ENCODE data around the gene ADARB1.

The ADARB1 gene

DNA sequence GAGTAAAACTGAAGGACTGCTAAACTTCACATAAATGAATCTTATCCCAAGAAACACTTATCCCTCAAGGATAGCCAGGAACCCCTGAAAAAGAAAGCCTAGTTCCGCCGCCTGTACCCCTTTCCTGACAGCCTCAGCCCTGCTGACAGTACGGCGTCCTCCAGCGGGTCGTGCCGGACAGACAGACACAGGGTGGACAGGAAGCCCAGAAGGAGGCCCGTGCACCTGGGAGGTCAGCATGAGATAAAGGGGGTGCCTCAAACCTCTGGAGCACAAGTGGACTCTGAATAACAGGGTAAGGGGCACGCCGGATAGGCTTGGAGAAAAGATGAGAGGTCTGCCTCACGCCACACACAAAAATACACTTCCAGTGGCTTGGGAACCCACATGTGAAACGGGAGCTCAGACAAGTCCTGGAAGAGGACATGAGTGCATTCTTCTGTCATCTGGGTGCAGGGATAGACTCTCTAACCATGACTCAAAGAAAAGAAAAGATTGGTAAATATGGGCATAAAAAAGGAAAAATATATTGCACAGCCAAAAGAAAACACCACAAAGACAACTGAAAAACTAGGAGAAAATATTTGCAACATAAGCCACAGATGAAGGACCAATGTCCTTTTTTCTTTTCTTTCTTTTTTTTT, 17.3 kb upstream of the ADARB1 start:
- no peak for DNase-seq

GRCh38 chr21:45057886-45058285, 16.5 kb upstream of the ADARB1 start:
- no peak for DNase-seq

GRCh38 chr21:45059121-45059520, 15.3 kb upstream of the ADARB1 start:
- no peak for DNase-seq

DNA sequence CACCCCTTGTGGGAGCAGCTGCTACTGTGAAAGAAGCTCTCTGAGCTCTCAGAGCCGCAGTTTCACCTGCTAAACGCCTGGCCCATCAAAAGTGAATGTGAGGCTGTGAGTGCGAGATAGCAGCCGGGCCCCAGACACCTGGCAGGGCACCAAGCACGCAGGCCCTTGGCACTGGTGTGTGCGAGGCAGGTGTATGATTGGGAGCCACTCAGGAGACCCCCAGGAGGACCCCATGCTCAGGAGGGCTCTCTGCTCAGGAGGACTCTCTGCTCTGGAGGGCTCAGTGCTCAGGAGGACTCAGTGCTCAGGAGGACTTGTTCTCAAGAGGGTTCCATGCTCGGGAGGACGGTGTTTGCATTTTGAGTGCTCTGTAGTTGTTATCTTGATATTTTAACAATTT, 14.3 kb upstream of the ADARB1 start:
- no peak for DNase-seq

DNA sequence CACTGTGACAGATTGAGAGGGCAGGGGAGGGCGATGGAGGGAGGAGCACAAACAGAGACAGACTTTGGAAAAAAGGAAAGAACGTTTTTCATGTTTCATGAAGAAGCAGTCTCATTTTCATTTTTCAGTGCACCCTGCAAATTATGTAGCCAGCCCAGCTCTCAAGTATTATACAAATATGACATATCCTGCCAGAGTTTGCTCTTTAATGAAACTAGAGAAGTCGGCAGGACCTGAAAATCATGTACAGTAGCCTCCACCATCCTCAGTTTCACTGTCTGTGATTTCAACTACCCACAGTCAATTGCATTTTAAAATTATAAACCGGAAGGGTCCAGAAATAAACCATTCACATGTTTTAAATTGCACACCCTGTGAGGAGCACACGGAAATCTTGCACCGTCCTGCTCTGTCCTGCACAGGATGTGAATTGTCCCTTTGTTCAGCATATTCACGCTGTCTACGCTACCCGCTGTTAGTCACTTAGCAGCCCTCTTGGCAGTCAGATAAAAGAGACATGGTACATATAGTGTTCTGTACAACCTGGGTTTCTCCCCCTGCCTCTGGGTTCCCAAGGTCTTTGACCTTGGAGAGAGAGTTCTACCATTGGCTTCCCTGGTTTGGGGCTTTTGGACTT, 13.6 kb upstream of the ADARB1 start:
- DNase-seq, result no peak

DNA sequence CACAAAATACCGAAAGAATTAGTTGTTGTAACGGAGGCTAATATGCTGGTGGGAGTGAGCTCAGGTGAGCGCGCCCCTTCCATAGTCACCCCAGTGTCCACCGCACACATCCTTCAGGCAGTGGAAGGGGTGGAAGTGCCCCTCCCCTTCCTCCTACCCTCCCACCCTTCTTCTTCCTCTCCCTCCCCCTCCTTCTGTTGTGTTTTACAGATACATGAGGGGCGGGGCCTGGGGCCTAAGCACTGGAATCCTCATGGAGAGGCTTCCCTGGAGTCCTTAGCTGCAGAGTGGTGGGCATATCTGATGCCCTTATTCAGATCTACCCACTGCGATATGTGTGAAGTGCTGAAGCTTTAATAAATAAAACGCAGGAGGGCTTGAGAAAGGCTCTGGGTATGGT, 10.3 kb upstream of the ADARB1 start:
- no peak for DNase-seq

- DNase-seq, result no peak
These were observed 9.6 kb upstream of the ADARB1 start for GRCh38 chr21:45064618-45065399.

DNA sequence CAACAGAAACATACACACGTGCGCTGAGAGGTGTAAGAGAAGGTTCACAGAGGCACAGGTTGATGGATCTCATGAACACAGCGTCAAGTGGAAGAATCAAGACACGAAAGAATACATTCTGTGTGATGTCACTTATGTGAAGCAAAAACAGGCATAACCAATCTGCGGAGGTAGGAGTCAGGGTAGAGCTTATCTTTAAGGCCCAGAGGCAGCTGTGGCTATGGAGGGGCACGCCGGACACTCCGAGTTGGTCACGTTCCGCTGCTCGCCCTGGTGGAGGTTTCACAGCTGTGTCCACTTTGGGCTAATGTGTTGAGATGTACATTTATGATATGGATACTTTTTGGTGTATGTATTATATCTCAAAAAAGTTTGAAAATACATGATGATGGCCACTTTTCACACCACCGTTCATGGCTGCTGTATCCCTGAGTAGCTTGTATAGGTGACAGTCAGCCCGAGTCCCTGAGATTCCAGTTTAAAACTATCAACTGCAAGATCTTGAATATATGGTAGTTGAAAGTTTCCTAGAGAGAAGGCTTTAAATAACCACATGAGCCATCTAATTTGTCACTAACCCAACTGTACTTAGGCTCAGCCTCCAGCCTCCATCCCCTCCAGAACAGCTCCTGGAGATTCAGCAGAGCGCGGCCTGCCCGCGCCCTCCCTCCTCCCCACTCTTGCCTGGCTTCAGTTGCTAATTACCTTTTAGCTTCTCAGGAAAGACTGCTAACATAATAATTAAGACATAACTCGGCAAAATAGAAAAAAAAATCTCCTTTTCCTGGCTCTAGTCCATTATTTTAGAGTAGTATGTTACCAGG, 6.7 kb upstream of the ADARB1 start:
- DNase-seq, result no peak

- DNase-seq, result no peak
These were observed 5.3 kb upstream of the ADARB1 start for GRCh38 chr21:45069085-45069484.

- no peak for DNase-seq
These were observed 4.7 kb upstream of the ADARB1 start for GRCh38 chr21:45069711-45070110.

DNA sequence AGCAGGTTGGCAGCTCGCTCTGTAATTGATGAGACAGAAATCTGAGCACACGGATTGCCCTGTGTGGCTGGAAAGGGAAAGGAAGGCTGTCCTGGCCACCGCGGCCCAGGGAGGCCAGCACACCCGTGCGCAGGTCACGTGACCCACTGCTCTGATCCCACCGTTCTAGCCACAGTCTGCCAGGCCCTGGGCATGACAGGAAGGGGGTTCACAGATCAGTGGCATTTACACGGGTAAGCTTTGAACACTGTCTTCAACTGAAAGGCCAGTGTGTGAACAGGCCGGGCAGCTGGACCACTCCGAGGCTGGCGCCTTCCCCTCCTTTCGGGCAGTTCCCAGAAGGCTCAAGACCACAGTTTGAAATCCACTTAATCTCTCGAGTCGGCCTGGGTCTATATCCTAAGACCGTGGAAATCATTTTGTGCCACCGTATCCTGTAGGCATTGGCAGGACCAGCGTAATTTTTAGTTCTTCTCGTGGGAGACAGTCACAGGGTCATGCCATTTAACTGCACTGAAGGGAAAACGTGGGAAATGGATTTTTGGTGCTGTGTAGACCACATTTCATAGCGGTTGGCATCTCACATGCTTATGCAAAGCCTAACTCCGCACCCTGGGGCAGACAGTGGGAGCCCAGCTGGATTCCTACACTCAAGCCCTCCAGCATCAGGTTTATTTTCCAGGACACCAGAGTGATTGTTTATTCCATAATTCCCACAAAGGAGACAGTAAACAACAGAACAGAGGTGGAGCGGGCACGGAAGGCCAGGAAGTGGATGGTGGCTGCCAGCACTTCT, 3.1 kb upstream of the ADARB1 start:
- DNase-seq, result no peak

- DNase-seq, result no peak
These were observed 2.3 kb upstream of the ADARB1 start for GRCh38 chr21:45071874-45072737.

DNA sequence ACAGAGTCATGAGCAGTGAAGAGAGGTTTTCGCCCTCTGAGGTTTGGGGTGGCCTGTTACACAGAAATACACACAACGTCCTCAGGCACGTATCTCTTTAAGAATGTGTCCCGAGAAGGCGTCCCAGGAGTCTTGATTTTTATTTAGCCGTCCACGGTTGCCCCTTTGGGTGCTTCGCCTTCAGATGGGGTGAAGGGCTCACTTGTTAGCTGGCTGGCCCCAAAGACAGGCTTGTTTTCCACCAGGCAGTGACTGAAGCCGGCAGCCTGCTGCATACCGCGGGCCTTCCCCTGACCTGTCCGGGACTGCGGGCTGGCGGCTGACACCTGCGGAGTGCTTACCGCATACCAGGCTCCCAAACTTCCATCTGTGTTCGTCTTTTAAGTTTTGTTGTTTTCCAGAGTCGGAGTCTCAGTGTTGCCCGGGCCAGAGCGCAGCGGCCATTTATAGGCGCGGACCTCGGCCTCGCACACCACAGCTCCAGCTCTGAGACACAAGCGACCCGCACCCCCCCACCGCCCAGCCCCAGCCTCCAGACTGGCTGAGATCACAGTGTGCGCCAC, 1.6 kb upstream of the ADARB1 start:
- DNase-seq, result no peak

- no peak for DNase-seq
These were observed 906 bp upstream of the ADARB1 start for GRCh38 chr21:45073301-45074047.

- DNase-seq, result no peak
These were observed 627 bp downstream of the ADARB1 start for GRCh38 chr21:45074818-45075595.

GRCh38 chr21:45075596-45076244, 1.3 kb downstream of the ADARB1 start:
- DNase-seq, result no peak

GRCh38 chr21:45076245-45076711, 1.9 kb downstream of the ADARB1 start:
- DNase-seq, result no peak

- no peak for DNase-seq
These were observed 4.0 kb downstream of the ADARB1 start for GRCh38 chr21:45078371-45078770.

DNA sequence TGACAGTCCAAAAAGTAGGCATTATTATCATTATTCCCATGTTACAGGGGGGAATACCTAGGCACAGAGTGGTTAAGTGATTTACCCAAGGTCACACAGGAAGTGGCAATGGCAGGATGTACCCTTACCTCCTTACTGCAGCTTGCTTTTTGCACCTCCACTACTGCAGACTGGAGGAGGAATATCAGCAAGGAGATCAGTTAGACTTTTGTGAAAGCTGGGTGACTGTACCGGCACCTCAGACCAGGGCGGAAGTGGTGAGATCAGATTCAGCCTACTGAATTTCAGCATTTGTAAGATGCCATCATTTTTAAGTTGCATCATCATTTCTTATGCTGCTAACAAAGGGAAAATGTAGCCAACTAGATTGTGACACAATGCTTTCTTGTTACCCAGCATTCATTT, 4.5 kb downstream of the ADARB1 start:
- DNase-seq, result no peak
